Fibroblast of peridontal ligament (primary cell): ENCODE results near the gene TVP23A.
A peak's percentile ranks its signal among the peaks of the same experiment; 100 is the strongest.
"Not testable (repeated sequence)": the region's sequence is repeated elsewhere in the genome, so short reads cannot be mapped to it uniquely, and the experiment has no call there.

ENCODE experiments used
- DNase-seq: peaks from one replicate; pipeline ENCODE4 v3.0.0-alpha.2; 2010; ENCODE audit errors: extremely low read depth

The TVP23A gene

GRCh38 chr16:10745841-10746240 is 72.8 kb downstream of the TVP23A start:
- no peak for DNase-seq

GRCh38 chr16:10744370-10745030 is 74.1 kb downstream of the TVP23A start:
- no peak for DNase-seq

- DNase-seq = peak; percentile 97
Measured at GRCh38 chr16:10743610-10744369, 74.8 kb downstream of the TVP23A start, which contains the start of gene NUBP1. Gene NUBP1 (plus strand): TSS chr16:10743842. CDS start chr16:10743864, 22 bp downstream.

- no peak for DNase-seq
Measured at GRCh38 chr16:10743227-10743609, 75.4 kb downstream of the TVP23A start.

GRCh38 chr16:10741844-10742243 is 76.8 kb downstream of the TVP23A start:
- no peak for DNase-seq

GRCh38 chr16:10741249-10741648 is 77.3 kb downstream of the TVP23A start:
- DNase-seq = not testable (repeated sequence)

GRCh38 chr16:10740845-10741208 is 77.8 kb downstream of the TVP23A start:
- DNase-seq = no peak

- no peak for DNase-seq
Measured at GRCh38 chr16:10740000-10740844, 78.4 kb downstream of the TVP23A start.

- peak; percentile 74 for DNase-seq
Measured at GRCh38 chr16:10738231-10739077, 80.1 kb downstream of the TVP23A start.

GRCh38 chr16:10737068-10737625 is 81.4 kb downstream of the TVP23A start:
- peak; percentile 80 for DNase-seq

GRCh38 chr16:10731790-10732189 is 86.8 kb downstream of the TVP23A start:
- no peak for DNase-seq

- peak; percentile 53 for DNase-seq
Measured at GRCh38 chr16:10729104-10730048, 89.2 kb downstream of the TVP23A start.

GRCh38 chr16:10728003-10728887 is 90.3 kb downstream of the TVP23A start:
- no peak for DNase-seq
